H1 (cell line): ENCODE measurements around the gene RBM38. TPM values are rescaled to one million over a fixed set of nuclear protein-coding genes. Genes with fewer than 3 reads are reported as not detected.

Source experiments
- CTCF ChIA-PET: fragments of 300-600 bp; sonication (Branson Sonifier 250); formaldehyde crosslinking; loops from one replicate; lab custom pipeline; 2021; ENCODE audit not compliant: partially characterized antibody; lab: Charles Lee
- POLR2A ChIA-PET: fragments of 300-600 bp; sonication (Branson Sonifier 250); formaldehyde crosslinking; loops from one replicate; lab custom pipeline; 2021; ENCODE audit warnings: inconsistent platforms; ENCODE audit not compliant: partially characterized antibody; lab: Charles Lee
- DNase-seq, 2 experiments: peaks; one replicate each; pipeline versions ENCODE4 v3.0.0 to v3.0.0-alpha.2; 2010 to 2022; ENCODE audit warnings: low spot score in 2 of 2, low read depth in 1 of 2, mixed read lengths in 1 of 2
- FAIRE-seq: peaks from 2 replicates; lab custom pipeline; 2011; peaks lifted over from hg19 to GRCh38; lab: Jason Lieb, UNC
- H2AFZ ChIP-seq: 2 replicates; pipeline ENCODE4 v1.8.1; 2012; ENCODE audit warnings: low read length, inconsistent platforms
- H2AK5ac ChIP-seq: 2 replicates; pipeline ENCODE4 v1.6.1; 2013; ENCODE audit warnings: low read depth, low read length
- H2BK120ac ChIP-seq: replicated peaks from 2 replicates; pipeline ENCODE3; 2013; ENCODE audit warnings: low read depth, low read length, inconsistent platforms
- H2BK12ac ChIP-seq: 2 replicates; pipeline ENCODE4 v1.6.1; 2013; ENCODE audit warnings: low read depth, low read length
- H2BK15ac ChIP-seq: 2 replicates; pipeline ENCODE4 v1.6.1; 2013; ENCODE audit warnings: low read length
- H2BK20ac ChIP-seq: 2 replicates; pipeline ENCODE4 v1.6.1; 2013; ENCODE audit warnings: low read length
- H2BK5ac ChIP-seq: 2 replicates; pipeline ENCODE4 v1.6.1; 2013; ENCODE audit warnings: low read depth, low read length
- H3K14ac ChIP-seq: 2 replicates; pipeline ENCODE4 v1.6.1; 2013; ENCODE audit warnings: inconsistent platforms; ENCODE audit not compliant: insufficient read length
- H3K18ac ChIP-seq: 2 replicates; pipeline ENCODE4 v1.6.1; 2013; ENCODE audit warnings: low read length; ENCODE audit errors: extremely low read depth
- H3K23ac ChIP-seq: 2 replicates; pipeline ENCODE4 v1.6.1; 2013; ENCODE audit warnings: inconsistent platforms; ENCODE audit not compliant: insufficient read length
- H3K23me2 ChIP-seq: 2 replicates; pipeline ENCODE4 v1.6.1; 2013; ENCODE audit warnings: low read depth, low read length
- H3K27ac ChIP-seq: 2 replicates; pipeline ENCODE4 v1.6.1; 2011; ENCODE audit warnings: low read depth, low read length, inconsistent platforms
- H3K27me3 ChIP-seq, 4 experiments: replicated peaks in 1 of 4; 1 replicate in 1 of 4; 2 replicates in 3 of 4; pipeline versions ENCODE4 v1.6.1 to v1.8.1; 2011 to 2013; ENCODE audit warnings: low read length in 3 of 4, mild to moderate bottlenecking in 3 of 4, inconsistent platforms in 2 of 4, mixed read lengths in 2 of 4, moderate library complexity in 1 of 4; ENCODE audit not compliant: control insufficient read depth in 3 of 4, insufficient read depth in 3 of 4; ENCODE audit errors: extremely low read depth in 1 of 4
- H3K36me3 ChIP-seq, 4 experiments: 2 replicates each; pipeline versions ENCODE4 v1.6.1 to v1.8.1; 2011 to 2013; ENCODE audit warnings: mild to moderate bottlenecking in 4 of 4, low read length in 3 of 4, moderate library complexity in 2 of 4, control low read depth in 1 of 4, inconsistent platforms in 1 of 4; ENCODE audit not compliant: insufficient read depth in 4 of 4, control insufficient read depth in 2 of 4
- H3K4ac ChIP-seq: replicated peaks from 2 replicates; pipeline ENCODE3; 2013; ENCODE audit warnings: low read length, low read depth, mixed read lengths, inconsistent platforms; ENCODE audit not compliant: insufficient read length
- H3K4me1 ChIP-seq, 4 experiments: replicated peaks in 1 of 4; 1 replicate in 1 of 4; 2 replicates in 3 of 4; pipeline versions ENCODE4 v1.6.1 to v1.8.1; 2011 to 2013; ENCODE audit warnings: low read length in 3 of 4, inconsistent platforms in 2 of 4, mixed read lengths in 1 of 4; ENCODE audit not compliant: insufficient read depth in 4 of 4, control insufficient read depth in 3 of 4
- H3K4me2 ChIP-seq, 2 experiments: 2 replicates each; pipeline versions ENCODE4 v1.6.1 to v1.8.1; 2011 to 2013; ENCODE audit warnings: low read depth in 2 of 2, low read length in 2 of 2, control low read depth in 1 of 2, inconsistent platforms in 1 of 2, mild to moderate bottlenecking in 1 of 2; ENCODE audit not compliant: insufficient read depth in 1 of 2
- H3K4me3 ChIP-seq, 4 experiments: fragments of 200-600, 300-600 bp in 1 of 4; sonication (generic), shearing (Covaris generic), sonication (Bioruptor Twin) in 1 of 4; 2 replicates each; pipeline versions ENCODE4 v1.5.1 to v1.8.1; 2011 to 2016; ENCODE audit warnings: low read length in 4 of 4, low read depth in 3 of 4, control low read depth in 2 of 4, inconsistent platforms in 2 of 4, mild to moderate bottlenecking in 2 of 4, mixed read lengths in 1 of 4, moderate library complexity in 1 of 4; ENCODE audit not compliant: insufficient read depth in 2 of 4; ENCODE audit errors: extremely low read depth in 1 of 4
- H3K56ac ChIP-seq: replicated peaks from 2 replicates; pipeline ENCODE3; 2013; ENCODE audit warnings: low read depth, mild to moderate bottlenecking, mixed read lengths, low read length, inconsistent platforms; ENCODE audit not compliant: insufficient read length
- H3K79me1 ChIP-seq: 2 replicates; pipeline ENCODE4 v1.6.1; 2013; ENCODE audit warnings: low read depth, low read length, control low read depth
- H3K79me2 ChIP-seq, 2 experiments: 2 replicates each; pipeline versions ENCODE4 v1.6.1 to v1.8.1; 2012 to 2013; ENCODE audit warnings: low read length in 2 of 2, mild to moderate bottlenecking in 2 of 2, inconsistent platforms in 1 of 2; ENCODE audit not compliant: insufficient read depth in 2 of 2, control insufficient read depth in 1 of 2
- H3K9ac ChIP-seq, 4 experiments: replicated peaks in 1 of 4; 1 replicate in 1 of 4; 2 replicates in 3 of 4; pipeline versions ENCODE4 v1.6.1 to v1.8.1; 2011 to 2013; ENCODE audit warnings: low read depth in 3 of 4, low read length in 3 of 4, control low read depth in 2 of 4, mild to moderate bottlenecking in 2 of 4, moderate library complexity in 2 of 4, inconsistent platforms in 1 of 4; ENCODE audit errors: extremely low read depth in 1 of 4
- H3K9me3 ChIP-seq, 2 experiments: 2 replicates each; pipeline versions ENCODE4 v1.6.1 to v1.8.1; 2012 to 2013; ENCODE audit warnings: mild to moderate bottlenecking in 2 of 2, moderate library complexity in 2 of 2, control low read depth in 1 of 2, inconsistent platforms in 1 of 2, low read depth in 1 of 2, low read length in 1 of 2, mixed read lengths in 1 of 2; ENCODE audit not compliant: insufficient read depth in 2 of 2
- H4K20me1 ChIP-seq, 2 experiments: replicated peaks in 1 of 2; 2 replicates each; pipeline versions ENCODE3 to v1.8.1; 2011 to 2013; ENCODE audit warnings: inconsistent platforms in 2 of 2, low read length in 2 of 2, mild to moderate bottlenecking in 1 of 2; ENCODE audit not compliant: insufficient read depth in 2 of 2, control insufficient read depth in 1 of 2
- H4K5ac ChIP-seq: 2 replicates; pipeline ENCODE4 v1.6.1; 2013; ENCODE audit warnings: low read length, low read depth, mixed read lengths, inconsistent platforms; ENCODE audit not compliant: insufficient read length
- H4K8ac ChIP-seq: 2 replicates; pipeline ENCODE4 v1.8.0; 2013; ENCODE audit warnings: mild to moderate bottlenecking, moderate library complexity, low read length, inconsistent platforms; ENCODE audit not compliant: insufficient read depth; ENCODE audit errors: extremely low read depth
- H4K91ac ChIP-seq: replicated peaks from 2 replicates; pipeline ENCODE3; 2013; ENCODE audit warnings: low read length, mixed read lengths, inconsistent platforms; ENCODE audit not compliant: insufficient read length
- CHD2 ChIP-seq: IDR thresholded peaks from 2 replicates; pipeline ENCODE4 v1.6.1; 2012; ENCODE audit warnings: low read length, improper control_type of control experiment
- KDM1A ChIP-seq: fragments of 200-600, 300-600 bp; sonication (generic); IDR thresholded peaks from 2 replicates; pipeline ENCODE4 v1.7.1; 2016; ENCODE audit warnings: mild to moderate bottlenecking, low read length, borderline replicate concordance
- SIRT6 ChIP-seq: IDR thresholded peaks from one replicate; pipeline ENCODE4 v1.7.1; 2012; ENCODE audit warnings: low read length, inconsistent platforms
- TBP ChIP-seq: IDR thresholded peaks from 2 replicates; pipeline ENCODE4 v1.6.1; 2011; ENCODE audit warnings: low read depth, low read length, improper control_type of control experiment
- WGBS, 2 experiments: shearing (Covaris generic) in 1 of 2; methylation state at CpG; one replicate each; pipeline versions ENCODE4 v1.1.6 to v1.1.7; 2013 to 2015; ENCODE audit warnings: low lambda C conversion rate in 2 of 2, mixed read lengths in 2 of 2, inconsistent platforms in 1 of 2, low coverage in 1 of 2, missing lambda C conversion rate in 1 of 2; ENCODE audit not compliant: insufficient replicate concordance in 2 of 2, insufficient coverage in 1 of 2, insufficient read length in 1 of 2; ENCODE audit errors: extremely low coverage in 1 of 2, missing lambda C conversion rate in 1 of 2; 5-methylcytosine and 5-hydroxymethylcytosine counted together
- polyA plus RNA-seq, 7 experiments: library from polyadenylated mRNA; depleted of rRNA in 3 of 7; stranded (reverse) in 5 of 7; unstranded in 2 of 7; fragments of >200 nt in 5 of 7; fragments of 200-250 nt in 2 of 7; gene quantifications; 1 replicate in 5 of 7; 2 replicates in 1 of 7; 4 replicates in 1 of 7; pipeline versions ENCODE4 v1.2.1 to v1.2.3, GENCODE V29; 2011 to 2013; ENCODE audit warnings: missing spikeins in 2 of 7, mixed read lengths in 2 of 7
- total RNA-seq: library from RNA; stranded (reverse); fragmentation: NEBNext Ultra II Directional; extraction: Animal tissue kit (Norgen Biotek cat#: 25700); gene quantifications from 2 replicates; pipeline ENCODE4 v1.2.1, GENCODE V29; 2021
- TF ChIP-seq, protein P1 (sequence below): IDR thresholded peaks from 2 replicates; pipeline ENCODE4 v1.6.1; 2012; ENCODE audit warnings: inconsistent platforms
- TF ChIP-seq, protein P2 (sequence below), 3 experiments: IDR thresholded peaks; 1 replicate in 2 of 3; 2 replicates in 1 of 3; pipeline versions ENCODE4 v1.5.1 to v1.6.1; 2011; ENCODE audit warnings: low read length in 3 of 3, mild to moderate bottlenecking in 3 of 3, inconsistent platforms in 2 of 3, low read depth in 1 of 3, moderate library complexity in 1 of 3; ENCODE audit not compliant: insufficient read depth in 1 of 3; ENCODE audit errors: control extremely low read depth in 1 of 3

Gene RBM38
- total and polyA plus RNA-seq, 2 of the 8 experiments (the other 6 are each of a cell fraction or from before 2014, with no cell fraction given) = 57.7 to 109 TPM

DNA sequence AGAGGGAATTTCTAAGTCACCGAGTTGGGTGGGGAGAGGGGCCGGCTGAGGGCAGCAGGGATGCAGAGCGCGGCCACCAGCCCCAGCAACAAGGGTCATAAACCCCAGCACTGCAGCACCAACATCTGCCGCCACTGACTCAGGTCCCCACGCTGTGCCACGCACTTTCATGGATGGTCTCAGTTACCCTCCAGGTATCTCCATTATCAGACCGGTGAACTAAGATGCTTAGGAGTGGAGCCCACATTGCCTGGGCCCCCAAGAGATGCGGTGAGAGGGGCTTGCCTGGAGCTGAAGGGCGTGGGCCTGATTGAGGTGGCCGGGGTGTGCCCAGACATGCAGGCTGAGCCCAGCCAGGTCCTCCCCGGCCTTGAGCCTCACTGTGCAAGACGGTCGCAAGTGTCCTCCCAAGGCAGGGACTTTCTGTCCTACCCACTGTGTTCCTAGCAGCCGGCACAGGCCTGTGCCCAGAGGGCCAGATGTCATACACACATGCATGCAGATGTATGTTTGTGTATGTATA is 19.3 kb downstream of the RBM38 start:
- no peak overlapping the region for H3K18ac ChIP-seq
- TF ChIP-seq TBP (no peak), KDM1A (no peak), SIRT6 (no peak), CHD2 (no peak)
- TF ChIP-seq, protein P1, sequence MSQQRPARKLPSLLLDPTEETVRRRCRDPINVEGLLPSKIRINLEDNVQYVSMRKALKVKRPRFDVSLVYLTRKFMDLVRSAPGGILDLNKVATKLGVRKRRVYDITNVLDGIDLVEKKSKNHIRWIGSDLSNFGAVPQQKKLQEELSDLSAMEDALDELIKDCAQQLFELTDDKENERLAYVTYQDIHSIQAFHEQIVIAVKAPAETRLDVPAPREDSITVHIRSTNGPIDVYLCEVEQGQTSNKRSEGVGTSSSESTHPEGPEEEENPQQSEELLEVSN = no peak
- TF ChIP-seq, protein P2, sequence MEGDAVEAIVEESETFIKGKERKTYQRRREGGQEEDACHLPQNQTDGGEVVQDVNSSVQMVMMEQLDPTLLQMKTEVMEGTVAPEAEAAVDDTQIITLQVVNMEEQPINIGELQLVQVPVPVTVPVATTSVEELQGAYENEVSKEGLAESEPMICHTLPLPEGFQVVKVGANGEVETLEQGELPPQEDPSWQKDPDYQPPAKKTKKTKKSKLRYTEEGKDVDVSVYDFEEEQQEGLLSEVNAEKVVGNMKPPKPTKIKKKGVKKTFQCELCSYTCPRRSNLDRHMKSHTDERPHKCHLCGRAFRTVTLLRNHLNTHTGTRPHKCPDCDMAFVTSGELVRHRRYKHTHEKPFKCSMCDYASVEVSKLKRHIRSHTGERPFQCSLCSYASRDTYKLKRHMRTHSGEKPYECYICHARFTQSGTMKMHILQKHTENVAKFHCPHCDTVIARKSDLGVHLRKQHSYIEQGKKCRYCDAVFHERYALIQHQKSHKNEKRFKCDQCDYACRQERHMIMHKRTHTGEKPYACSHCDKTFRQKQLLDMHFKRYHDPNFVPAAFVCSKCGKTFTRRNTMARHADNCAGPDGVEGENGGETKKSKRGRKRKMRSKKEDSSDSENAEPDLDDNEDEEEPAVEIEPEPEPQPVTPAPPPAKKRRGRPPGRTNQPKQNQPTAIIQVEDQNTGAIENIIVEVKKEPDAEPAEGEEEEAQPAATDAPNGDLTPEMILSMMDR (IDR thresholded peaks at IDR 0.05; ENCODE audit: control extremely low read depth in 1 of 3, insufficient read depth in 1 of 3, low read depth in 1 of 3, low read length in 3 of 3) = no peak

More for the DNA sequence above, 19.3 kb downstream of the RBM38 start:
- H3K4me3 ChIP-seq = no peak overlapping the region
- no peak overlapping the region for H4K5ac ChIP-seq
- no peaks in the 10 kb centered on the region; a peak in 1 of 4 replicates for H3K79me2 ChIP-seq
- H3K14ac ChIP-seq = no peak overlapping the region
- no peak overlapping the region for H3K56ac ChIP-seq
- no peak overlapping the region for H4K91ac ChIP-seq
- no peaks in the 10 kb centered on the region for H3K9me3 ChIP-seq
- H3K79me1 ChIP-seq = no peaks in the 10 kb centered on the region
- CTCF ChIA-PET = interaction anchor here (0.9 to 1.8 kb wide), 4 partner anchors 16 to 88 kb away, joined by 3 to 4 read pairs (median 4); no protein-coding TSS in a partner anchor
- no peak overlapping the region for H2BK120ac ChIP-seq
- H3K23ac ChIP-seq = no peak overlapping the region
- peaks cover 8 to 23% of the 10 kb centered on the region in 2 experiments for H4K20me1 ChIP-seq
- H2BK12ac ChIP-seq = no peak overlapping the region
- no peak overlapping the region for H3K4me2 ChIP-seq
- H2BK15ac ChIP-seq = no peak overlapping the region; the same call in 1 of the 2 replicates
- DNase-seq = no peak
- POLR2A ChIA-PET = interaction anchor here (1.0 to 1.4 kb wide), 3 partner anchors 9 to 10 kb away, joined by 3 read pairs; no protein-coding TSS in a partner anchor
- no peak overlapping the region for H3K27ac ChIP-seq
- H2BK5ac ChIP-seq = peak overlapping the region; percentile 63
- no peak overlapping the region for H2AFZ ChIP-seq
- H3K23me2 ChIP-seq = no peaks in the 10 kb centered on the region
- no peak overlapping the region; the same call in 1 of the 2 replicates for H2AK5ac ChIP-seq
- no peaks in the 10 kb centered on the region for H3K4me1 ChIP-seq
- no peak overlapping the region for H2BK20ac ChIP-seq
- H4K8ac ChIP-seq = no peak overlapping the region; the same call in 1 of the 2 replicates
- H3K4ac ChIP-seq = no peak overlapping the region
- no peaks in the 10 kb centered on the region for H3K27me3 ChIP-seq
- peaks cover 2 to 31% (median 13%) of the 10 kb centered on the region in 4 experiments; a peak in 6 of 8 replicates for H3K36me3 ChIP-seq
- no peak for FAIRE-seq
- H3K9ac ChIP-seq = no peak overlapping the region; a peak in 1 of 7 replicates
- WGBS, 2 experiments = 88% methylated on average over 15 of the region's 15 CpGs; no CpG with 5 or more reads in 1 of the 2 experiments
